HPDE6-E6E7 (cell line): ENCODE data around the gene CLN5.

Source experiments
- DNase-seq: peaks from one replicate; pipeline ENCODE4 v3.0.0; 2011; ENCODE audit warnings: missing footprints; ENCODE audit errors: extremely low spot score

CLN5 gene

DNA sequence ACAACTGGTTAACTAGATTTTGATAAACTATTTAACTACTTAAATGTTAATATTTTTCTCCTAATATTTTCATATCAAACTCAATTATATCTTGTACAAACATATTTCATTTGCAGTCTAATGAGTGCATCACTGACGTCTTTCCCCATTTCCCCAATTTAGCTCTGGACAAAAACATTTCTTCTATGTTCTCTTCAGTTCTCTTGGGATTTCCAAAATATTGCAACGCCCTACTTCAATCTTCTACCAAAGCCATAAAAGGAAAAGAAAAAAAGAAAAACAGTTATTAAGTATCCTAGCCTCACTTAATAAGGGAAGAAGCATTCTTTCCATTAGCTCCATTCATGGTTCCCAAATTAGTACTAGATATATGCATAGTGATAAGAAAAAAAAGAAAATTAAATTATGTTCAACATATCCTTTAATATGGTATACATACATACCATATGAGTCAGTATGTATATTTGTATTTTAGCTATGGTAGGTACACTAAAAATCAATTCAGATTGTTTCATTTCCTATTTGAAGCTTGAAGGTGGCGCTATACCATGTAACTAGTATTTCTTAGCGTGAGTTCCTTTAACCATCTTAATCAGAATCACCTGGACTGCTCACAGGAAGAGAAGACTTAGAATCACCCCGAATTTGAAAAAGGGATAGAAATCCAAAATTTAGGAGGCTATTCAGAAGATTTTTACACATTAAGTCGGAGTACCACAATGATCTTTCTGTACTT lies 25.2 kb downstream of the CLN5 start:
- no peak for DNase-seq

DNA sequence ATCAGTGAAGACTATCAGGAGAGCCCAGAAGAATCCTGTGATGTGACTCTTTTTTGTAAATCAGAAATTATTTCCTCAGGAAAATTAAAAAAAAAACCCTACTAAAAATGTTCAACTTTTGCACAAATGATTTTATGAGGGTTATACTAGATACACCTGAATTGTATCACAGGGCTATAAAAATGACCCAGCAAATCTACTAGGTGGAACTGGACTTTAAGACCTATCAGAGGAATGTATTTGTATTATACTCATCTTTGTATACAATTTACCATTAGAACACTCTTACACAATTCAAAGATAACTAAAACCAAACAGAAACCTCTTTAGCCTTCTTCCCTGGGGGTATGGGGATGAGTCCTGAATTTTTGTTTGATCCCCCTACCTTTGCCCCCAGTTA lies 27.9 kb downstream of the CLN5 start:
- DNase-seq: no peak

DNA sequence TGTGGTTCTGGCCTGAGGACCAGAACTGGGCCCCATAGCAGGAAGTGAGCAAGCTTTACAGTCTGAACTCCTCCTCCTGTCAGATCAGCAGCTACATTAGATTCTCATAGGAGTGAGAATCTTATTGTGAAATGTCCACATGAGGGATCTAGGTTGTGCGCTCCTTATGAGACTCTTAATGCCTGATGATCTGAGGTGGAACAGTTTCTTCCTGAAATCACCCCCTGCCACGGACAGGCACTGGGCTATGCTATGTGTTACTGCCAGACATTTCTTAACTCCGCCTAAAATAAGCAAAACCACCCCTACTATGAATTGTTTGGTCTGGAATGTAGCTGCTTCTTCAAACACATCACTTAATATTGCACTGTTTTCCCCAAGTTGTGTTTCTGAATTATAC lies 30.5 kb downstream of the CLN5 start:
- DNase-seq: no peak

DNA sequence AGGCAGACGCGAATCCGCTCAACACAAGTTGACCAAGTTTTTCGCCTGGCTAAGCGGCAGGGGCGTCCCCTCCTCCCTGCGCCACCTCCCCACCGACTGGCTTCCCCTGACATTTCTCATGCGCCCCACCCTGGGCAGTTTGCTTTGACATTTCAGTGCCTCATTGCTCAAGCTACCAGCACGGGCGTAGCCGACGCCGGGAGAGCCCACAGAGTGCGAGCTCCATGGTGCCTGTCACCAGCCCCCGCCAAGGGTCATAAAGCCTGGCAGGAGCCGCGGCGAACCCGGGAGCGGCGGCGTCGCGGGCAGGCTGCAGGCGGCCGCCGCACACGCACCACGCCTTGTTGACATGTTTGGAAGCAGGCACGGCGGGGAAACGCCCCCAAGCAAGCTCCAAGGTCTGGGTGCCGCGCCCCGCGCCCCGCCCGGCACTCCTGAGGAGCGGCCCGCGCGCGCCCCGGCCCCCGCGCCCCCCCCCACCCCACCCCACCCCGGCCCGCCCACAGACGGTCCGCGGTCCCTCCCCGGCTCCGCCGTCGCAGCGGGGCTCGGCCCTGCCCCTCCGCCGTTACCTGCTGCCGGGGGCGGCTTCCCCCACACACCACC lies 34.5 kb downstream of the CLN5 start:
- peak; percentile 54 for DNase-seq

DNA sequence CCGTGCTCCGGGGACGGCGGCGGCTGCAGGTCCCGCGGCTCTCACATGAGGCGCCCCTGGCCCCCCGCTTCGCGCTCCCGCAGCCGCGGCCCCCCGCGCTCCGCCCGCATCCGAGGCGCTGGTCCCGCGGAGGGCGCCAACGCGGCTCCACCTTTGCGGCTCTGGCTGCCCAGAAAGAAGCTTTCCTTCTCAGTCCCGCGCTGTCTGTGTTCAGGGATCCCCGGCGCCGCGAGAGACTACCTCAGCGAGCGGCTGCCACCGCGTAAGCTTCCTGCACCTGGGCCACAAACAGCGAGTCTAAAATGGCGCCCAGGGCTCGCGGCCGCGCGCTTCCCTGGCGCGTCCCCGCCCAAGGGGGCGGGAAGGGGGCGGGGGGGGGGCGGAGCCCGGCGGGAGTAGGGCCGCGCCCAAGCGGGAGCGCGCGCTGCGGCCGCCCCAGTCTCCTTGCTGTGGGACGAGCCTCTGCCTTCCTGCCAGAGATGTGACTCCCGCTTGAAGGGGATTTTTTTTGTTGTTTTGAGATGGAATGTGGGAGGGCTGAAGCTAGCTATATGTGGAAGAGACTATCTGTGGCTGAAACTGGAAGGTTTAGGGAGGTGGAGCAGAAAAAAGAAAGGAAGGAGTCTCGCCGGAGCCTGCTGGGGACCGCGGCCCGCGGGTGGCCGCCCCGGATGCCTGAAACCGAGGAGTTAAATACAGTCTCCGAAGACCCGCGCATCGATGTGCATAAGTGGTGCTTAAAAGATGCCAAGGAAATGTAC lies 35.2 kb downstream of the CLN5 start, which contains the start of gene FBXL3:
TSS of gene FBXL3 (minus strand) at position 299 of the 761 bp plus-strand sequence. CDS start 5,299 bp downstream, outside the sequence.
- peak; percentile 81 for DNase-seq

DNA sequence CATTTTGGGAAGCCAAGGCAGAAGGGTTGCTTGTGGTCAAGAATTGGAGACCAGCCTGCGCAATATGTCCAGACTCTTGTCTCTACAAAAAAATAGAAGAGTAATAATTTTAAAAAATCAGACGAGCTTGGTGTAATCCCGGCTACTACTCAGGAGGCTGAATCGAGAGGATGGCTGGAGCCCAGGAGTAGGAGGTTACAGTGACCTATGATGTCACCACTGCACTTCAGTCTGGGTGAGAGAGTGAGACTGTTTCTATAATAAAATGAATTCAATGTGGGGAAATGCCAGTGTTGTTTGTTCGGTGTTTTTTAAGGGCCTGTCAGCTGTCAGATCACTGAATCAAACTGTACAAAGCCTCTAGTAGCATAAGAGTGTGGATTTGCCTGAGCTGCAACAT lies 36.3 kb downstream of the CLN5 start:
- no peak for DNase-seq

DNA sequence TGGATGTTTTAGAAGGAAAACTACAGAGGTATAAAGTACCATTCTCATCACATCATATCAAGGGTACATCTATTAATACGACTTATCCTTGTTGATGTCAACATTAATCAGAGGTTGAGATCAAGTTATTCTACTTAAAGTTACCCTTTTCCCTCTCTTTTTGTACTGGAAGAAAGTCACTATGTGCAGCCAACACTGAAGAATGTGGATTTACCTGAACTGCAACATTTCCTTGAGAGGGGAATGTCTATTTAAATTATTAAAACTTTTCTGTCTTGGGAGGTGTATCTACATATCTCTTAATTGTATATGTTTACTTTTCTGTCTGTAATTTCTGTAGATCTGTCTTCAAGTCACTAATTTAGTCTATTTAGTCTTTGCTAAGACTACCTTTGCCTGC lies 37.6 kb downstream of the CLN5 start:
- no peak for DNase-seq

DNA sequence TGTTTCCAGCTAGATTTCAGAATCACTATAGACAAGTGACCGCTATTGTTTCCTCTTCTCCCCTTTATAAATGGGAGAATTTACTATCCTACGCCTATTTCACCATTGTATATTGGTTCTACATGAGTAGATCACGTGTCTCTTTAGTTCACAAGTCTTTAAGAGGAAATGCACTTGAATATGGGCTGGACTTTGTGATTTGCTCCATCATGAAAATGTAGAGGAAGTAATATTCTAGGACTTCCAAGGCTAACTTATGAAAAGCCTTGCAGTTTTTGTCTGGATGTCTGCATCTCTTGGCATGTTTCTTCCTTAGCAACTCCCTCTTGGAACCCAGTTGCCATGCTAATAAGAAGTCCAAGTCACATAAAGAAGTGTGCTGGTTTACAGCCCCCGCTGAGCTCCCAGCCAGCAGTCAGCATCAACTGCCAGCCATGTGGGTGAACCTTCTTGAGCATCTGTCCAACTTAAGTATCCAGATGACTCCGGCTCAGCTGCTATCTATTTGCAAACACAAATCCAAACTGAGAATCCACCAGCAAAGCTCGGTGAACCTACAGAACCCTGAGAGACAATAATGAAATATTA lies 39.9 kb downstream of the CLN5 start:
- DNase-seq: no peak

DNA sequence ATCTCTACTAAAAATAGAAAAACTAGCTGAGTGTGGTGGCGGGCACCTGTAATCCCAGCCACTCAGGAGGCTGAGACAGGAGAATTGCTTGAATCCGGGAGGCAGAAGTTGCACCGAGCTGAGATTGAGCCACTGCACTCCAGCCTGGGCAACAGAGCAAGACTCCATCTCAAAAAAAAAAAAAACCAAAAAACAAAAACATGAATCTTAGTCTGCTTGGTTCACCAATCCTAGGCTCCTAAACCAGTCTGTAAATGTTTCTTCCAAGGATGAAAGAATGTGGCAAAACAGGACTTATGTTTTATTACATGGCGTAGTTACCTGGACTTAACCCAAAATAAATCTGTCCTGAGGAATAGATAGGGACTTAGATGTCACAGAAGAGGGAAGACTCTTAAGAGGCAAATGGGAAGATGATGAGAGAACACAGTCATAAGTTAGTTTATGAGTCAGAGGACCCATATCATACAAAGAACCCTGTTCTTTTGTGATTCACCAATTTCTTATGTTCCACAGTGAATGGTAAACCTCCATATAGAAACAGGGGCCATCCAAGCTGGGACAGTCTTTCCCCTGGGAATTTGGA lies 41.9 kb downstream of the CLN5 start:
- DNase-seq: no peak

DNA sequence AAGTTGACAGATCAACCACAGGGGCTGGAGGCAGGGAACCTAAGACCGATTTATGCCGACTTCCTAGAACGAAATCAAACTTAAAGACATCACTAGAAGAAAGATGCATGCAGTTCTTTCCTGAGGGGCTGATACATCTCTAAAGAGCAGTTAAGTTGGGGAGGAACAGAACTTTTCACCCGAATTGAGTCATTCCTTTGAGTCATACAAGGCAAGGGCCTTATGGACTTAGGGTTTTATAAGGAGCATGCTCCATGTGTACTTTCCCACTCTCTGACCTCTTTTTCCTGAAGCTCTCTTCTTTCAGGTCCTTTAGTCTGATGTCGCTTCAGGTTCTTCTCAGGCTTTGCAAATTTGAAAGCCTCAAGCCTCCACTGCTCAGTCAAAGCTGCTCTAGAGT lies 43.0 kb downstream of the CLN5 start:
- DNase-seq: no peak

DNA sequence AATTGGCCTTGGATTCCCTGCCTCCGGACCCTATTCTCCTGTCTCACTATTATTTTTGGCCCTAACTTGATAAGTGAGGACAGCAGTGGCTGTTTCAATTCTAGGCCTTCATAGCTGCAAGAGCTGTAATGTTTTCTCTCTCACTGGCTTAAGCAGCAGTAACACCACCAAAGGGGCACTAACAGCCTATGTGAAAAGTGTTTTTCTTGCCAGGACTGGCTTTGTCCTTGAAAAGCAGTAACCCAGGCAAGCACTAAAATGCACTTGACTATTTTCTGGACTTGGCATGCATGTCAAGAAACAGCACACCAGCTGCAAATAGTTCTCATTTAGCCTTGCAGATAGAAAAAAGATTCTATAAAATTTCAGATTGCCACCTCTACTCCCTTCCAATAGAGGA lies 44.4 kb downstream of the CLN5 start:
- DNase-seq: no peak

DNA sequence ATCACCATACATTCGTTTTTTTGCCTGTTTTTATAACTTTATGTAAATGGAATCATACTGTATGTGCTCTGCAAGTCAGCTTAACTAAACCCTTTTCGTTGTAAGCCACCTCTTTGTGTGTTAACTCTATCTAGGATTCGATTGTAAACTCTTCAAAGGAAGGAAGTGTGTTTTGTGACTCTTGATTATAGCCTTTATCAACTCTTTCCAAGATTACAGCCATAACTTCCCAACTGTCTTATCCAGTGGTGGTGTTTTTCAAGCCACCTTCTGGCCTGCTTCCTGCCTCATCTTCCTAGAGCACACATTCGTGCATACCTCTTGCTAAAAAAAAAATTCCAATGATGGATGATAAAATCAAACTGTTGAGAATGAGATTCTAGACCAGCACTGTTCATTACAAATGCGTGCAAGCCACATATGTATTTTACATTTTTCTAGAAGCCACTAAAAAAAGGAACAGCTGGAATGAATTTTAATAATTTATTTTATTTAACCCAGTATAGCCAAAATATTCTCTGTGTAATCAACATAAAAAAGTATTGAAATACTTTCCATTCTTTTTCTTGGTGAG lies 47.1 kb downstream of the CLN5 start:
- no peak for DNase-seq

DNA sequence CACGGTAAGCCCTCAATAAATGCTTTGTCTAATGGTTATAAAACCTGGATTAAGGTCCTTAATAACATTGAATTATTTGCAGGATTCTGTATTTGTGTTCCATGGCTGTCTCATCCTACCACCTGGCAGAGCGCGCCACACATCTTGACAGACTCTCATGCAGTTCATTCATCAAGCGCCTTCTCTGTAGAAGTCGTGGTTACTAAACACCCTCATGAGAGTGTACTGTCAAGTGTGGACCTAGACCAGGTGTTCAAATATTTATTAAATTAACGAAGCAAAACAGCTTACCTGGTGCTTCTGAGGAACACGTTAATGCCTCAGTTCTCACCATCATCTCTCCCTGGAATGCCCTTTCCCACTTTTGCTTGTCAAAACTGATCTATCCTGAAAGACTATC lies 48.2 kb downstream of the CLN5 start:
- no peak for DNase-seq

DNA sequence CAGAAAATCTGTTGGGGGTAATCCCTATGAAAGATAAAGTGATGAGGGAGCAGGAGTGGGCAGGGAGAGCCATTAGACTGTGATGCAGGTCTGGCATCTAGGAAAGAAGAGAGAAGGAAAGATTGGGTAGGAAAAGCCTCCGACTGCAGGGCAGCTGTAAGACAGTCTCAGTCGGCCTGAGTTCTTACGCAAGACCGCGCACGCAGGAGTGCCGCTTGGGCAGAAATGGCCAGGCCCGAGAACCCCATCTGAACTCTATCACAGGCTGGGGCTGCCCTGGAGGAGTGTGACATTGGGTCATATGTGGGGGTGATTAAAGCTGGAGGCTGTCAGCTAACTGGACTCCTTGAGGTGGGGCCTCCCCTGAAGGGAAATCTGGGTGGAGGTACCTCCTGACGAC lies 49.0 kb downstream of the CLN5 start:
- DNase-seq: no peak

DNA sequence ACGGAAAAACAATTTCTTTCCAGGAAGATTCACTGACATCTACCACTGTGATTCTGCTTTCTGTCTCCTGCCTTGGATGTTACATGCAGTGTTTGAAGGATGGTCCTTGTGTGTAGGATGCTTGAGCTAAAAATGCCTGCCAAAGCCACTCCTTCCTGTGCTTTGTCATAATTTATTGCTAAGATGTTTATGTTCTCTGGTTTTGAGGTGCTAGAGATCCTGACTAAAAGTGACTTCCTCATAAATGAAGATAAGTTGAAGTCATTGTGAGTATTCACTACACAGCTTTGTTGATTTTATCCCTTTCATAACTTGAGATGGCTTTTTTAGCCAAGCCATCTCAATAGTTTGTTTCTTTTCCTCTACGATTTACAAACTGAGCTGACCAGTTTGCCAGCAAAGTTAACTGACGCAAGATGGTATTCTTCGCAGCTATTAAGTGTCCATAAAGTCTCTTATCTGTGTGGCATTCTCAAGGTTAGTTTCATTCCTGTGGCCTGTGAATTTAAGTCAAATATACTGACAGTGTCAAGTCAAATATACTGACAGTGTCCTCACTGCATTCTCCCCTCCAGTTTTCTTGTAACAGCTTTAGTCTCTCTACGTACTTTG lies 50.8 kb downstream of the CLN5 start:
- DNase-seq: no peak

DNA sequence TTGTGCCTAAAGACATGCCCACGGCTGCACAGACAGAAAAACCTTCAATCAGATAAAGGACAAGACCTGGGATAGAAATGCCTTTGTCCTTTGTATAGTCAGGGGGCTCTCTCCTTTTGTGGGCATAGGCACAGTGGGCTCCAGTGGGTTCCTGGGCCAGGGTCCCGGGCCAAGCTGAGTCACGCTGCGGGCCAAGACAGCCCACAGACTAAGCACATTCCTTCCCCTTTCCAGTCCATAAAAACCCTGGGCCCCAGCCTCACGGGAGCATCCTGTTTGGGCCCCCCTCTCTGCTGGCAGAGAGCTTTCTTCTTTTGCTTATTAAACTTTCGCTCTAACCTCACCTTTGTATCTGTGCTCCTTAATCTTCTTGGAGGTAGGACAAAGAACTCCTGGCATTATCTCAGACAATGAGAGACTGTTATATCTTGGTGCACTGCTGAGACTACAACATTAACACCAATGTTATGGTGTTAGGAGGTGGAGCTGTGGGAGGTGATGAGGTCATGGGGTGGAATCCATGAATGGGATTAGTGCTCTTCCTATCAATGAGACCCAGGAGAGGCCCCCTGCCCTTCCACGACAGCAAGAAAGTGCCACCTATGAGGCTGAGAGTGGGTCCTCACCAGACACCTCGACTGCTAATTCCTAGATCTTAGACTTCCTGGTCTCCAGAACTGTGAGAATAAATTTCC lies 55.9 kb downstream of the CLN5 start:
- no peak for DNase-seq

DNA sequence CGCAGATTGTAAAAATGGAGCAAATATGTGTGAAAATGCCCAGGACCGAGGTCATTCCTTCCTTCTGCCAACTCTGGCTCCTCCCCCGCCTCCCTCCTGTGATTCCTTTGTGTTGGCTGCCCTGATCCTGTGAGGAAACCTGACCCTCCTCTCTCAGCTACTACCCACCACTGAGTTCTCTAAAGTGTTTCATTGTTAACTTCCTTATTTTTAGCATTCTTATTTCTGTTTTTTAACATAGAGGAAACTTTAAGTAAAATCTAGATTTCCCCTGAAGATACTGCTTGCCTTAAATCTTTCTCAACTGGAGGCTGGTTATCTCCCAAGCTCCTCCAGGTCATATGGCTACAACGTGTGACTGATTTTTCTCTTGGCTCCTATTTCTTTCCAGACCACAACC lies 56.8 kb downstream of the CLN5 start:
- DNase-seq: no peak

DNA sequence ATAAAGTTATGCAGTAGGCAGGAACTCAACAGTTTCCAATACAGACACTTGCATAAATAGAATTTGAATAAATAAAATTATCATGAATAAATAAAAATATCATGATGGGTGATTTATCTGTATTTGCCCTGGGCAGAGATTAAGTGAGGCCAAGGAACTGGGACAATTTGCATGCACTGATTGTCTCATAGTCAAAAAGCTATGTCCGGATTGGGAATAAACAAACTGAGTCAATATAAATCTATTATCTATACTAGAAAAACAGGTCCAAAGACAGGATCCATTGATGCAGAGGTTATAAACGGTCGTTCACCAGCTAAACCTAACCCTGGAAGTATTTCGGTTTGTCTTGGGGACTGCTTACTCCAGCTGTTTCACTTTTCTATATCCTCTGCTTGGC lies 61.3 kb downstream of the CLN5 start:
- DNase-seq: no peak
